SH-SY5Y (cell line): ENCODE measurements around the gene ZFP69.

Experiments used
- GATA2 ChIP-seq: IDR thresholded peaks from 2 replicates; pipeline ENCODE4 v1.6.1; 2011; ENCODE audit warnings: mild to moderate bottlenecking, low read depth, low read length
- GATA3 ChIP-seq: IDR thresholded peaks from 2 replicates; pipeline ENCODE4 v1.6.1; 2011; ENCODE audit warnings: low read depth, mild to moderate bottlenecking, low read length, moderate library complexity

Gene ZFP69

DNA sequence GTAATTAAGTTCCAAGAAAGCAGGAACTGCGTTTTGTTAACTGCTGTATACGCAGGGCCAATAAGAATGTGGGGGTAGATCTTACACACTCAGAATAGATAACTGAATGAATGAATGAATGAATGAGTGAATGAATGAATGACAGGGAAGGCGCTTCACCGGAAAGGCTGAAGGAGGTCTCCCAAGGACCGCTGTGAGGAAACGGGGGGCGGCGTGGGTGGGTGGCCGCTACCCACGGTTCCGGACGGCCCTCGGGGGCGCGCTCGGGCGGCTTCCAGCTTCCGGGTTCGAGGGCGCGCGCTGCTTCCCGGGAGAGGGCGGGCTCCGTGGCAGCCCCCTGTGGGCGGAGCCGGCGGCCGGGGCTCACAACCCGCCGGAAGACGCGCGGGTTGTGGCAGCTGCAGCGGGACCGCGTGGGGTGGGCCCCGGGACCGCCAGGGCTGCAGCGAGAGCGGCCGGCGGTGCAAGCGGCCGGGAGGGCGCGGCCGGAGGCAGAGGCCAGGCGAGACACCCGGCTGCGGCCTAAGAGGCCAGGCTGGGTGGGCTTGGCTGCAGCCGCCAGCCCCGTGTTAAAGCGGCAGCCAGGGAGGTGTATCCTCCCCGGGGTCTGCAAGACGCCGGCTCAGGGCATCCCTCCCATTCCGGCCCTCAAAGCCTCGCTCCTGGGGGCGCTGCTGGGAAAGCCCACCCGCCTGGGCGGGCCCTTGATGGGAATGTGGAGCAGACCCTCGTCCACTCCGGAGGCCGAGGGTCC is at the start of gene ZFP69:
ZFP69 (plus strand) TSS at position 367 of the 754 bp plus-strand sequence. CDS start 2,072 bp downstream, outside the sequence.
- TF ChIP-seq GATA2: no peak
- TF ChIP-seq GATA3: no peak

DNA sequence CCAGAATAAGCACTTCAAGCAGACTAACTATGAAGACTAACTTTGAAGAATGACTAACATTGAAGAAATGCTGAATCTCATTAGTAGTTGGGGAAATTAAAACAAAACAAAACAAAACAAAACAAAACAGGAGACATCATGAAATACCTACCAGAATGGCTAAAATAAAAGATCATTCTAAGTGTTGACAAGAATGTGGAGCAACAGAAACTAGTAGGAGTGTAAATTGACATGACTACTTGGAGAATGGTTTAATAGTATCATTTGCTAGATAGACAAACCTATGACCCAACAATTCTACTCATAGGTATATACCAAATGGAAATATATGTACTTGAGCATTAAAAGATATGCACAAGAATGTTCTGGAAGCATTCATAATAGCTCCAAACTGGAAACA is 45.7 kb upstream of the ZFP69 start:
- TF ChIP-seq GATA2 (no peak), GATA3 (no peak)

DNA sequence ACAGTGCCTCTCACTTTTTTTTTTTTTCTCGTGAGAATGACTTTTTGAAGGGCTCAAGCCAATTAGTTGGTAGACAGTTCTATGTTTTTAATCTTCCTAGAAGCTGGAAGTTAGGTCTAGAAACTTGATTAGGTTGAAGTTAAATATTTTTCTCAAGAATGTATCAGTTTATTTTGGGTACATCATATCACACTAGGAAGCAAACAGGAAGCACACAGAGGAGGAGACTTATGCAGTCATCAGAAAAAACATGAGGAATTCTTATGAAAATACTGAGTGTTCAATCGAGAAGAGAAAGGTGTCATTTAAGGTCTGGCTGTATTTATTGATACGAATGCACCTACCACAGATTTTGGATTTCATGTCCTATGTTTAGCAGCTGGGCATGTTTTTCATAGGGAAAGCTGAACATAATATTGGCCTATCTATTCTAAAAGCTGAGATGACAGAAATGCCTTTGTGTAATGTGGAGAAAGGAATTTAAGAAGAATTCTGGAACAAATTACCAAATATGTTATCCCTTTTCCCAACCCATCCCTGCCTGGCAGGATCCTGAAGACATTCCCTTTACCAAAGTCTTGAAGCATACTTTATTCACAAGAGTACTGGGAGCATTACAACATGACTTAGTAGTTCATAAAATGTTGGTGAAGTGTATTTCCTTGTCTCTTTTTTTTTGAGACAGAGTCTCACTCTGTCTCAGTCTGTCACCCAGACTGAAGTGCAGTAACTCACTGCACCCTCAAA is 44.3 kb upstream of the ZFP69 start:
- no peak for TF ChIP-seq GATA3
- no peak for TF ChIP-seq GATA2

DNA sequence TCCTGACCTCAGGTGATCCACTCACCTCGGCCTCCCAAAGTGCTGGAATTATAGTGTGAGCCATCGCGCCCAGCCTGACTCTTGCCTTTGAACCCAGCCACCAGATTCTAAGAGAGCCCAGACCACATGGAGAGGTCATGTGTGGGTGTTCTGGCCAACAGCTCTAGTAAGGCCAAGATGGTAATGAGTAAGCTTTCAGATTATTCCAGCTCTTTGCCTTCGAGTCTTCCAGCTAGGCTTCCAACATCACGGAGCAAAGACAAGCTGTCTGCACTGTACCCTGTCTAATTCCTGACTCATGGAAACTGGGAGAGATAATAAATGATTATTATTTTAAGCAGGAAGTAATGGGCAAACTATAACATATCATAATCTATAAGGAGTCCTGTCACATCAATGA is 41.6 kb upstream of the ZFP69 start:
- TF ChIP-seq GATA3: no peak
- no peak for TF ChIP-seq GATA2

DNA sequence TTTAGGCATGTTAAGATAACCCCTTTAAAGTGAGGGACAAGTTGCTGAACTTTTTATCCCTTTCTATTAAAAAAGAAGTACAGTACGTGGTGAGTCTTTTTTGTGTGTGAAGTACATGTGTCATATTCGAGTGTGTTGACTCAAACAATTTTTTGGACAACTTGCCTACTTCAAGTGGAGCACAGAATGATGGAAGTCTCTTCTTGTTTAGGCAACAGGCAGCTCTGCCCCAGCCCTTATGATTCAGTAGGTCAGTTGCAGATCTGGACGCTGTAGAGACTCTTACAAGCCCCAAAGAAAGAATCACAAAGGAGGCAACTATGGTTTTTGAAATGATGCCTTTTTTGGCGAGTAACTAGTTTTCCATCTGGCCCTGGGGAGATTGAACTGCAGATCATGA is 41.2 kb upstream of the ZFP69 start:
- TF ChIP-seq GATA3: no peak

DNA sequence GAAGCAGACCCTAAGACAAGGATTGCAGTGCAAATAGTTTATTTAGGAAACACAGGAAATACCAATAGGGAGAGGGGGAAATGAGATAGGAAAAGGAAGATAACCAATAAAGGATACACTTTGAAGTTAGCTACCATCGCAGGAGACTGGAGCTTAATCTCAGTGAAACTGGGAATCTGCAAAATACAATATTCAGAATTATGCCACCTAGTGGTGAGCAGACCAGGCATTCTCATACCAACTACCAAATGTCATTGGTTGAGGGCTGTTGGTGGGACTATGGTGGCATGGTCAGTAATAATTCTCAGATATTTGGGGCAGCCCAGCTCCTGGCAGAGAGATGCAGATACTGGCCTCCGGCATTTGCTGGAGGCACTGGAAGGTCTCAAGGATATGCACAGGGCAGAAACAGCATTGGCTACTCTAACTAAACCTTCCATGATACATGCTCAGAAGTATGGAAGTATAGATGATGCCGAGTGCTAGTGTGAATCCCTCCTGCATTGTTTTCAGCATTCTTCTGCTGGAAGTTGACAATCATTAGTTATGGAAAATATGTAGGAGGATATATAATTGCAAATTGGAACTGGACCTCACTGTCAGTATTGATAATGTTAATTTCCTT is 38.6 kb upstream of the ZFP69 start:
- TF ChIP-seq GATA2: no peak
- TF ChIP-seq GATA3: no peak

DNA sequence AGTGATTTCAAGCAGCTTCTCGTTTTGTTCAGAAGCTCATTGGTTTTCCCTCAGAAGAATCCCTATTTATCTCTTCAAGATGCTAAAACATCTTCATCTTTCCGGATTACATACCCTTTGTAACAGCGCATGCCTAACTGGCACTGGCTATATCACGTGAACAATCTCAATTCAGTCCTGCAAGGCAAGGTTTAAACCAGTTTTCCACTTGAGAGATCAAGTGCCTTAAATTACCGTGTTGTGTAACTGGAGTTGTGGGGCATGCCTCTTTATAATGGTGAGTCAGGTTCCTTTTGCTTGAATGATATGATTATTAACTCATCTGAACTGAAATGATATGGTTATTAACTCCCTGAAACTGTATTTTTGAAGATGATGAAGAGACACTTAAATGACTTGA is 37.8 kb upstream of the ZFP69 start:
- TF ChIP-seq GATA2 (no peak), GATA3 (no peak)

DNA sequence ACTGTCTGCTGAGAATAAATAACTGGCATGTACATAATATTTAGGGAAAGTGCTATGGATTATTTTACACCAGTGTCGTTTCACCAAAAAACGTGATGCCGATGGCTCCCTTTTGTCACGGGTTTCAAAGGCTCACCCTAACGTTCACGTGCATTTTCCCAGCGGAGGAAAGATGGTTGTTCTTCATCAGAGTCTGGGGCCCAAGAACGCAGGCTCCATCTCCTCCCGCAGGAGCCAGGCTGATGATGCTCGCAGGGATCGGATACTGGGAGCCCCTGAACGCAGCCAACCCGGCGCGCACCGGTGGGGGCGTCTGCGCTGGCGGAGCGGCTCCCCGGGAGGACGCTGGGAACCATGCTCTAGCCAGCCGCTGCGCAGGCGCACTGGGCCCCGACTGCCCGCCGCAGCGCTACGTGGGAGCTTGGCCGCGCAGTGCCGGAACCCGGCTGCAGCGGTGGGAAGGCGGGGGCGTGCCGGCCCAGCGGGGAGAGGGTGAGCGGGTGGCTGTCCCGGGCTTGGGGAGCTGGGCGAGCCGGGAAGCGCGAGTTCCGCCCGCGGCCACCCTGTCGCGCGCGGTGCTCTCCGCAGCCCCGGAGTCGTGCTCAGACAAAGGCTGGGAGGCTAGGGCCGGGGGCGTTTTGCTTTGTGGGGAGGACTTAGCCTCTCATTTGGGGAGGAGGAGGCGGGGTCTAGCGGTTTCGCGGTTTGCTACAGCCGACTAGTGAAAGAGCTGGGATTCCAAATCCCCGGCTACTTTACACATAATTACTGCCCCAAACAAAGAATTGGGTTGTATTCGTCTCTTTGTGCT is 27.2 kb upstream of the ZFP69 start, which contains the start of gene ZFP69B:
ZFP69B (plus strand) TSS at position 793 of the 811 bp plus-strand sequence. CDS start 486 bp downstream, outside the sequence.
- TF ChIP-seq GATA3 (no peak), GATA2 (no peak)

DNA sequence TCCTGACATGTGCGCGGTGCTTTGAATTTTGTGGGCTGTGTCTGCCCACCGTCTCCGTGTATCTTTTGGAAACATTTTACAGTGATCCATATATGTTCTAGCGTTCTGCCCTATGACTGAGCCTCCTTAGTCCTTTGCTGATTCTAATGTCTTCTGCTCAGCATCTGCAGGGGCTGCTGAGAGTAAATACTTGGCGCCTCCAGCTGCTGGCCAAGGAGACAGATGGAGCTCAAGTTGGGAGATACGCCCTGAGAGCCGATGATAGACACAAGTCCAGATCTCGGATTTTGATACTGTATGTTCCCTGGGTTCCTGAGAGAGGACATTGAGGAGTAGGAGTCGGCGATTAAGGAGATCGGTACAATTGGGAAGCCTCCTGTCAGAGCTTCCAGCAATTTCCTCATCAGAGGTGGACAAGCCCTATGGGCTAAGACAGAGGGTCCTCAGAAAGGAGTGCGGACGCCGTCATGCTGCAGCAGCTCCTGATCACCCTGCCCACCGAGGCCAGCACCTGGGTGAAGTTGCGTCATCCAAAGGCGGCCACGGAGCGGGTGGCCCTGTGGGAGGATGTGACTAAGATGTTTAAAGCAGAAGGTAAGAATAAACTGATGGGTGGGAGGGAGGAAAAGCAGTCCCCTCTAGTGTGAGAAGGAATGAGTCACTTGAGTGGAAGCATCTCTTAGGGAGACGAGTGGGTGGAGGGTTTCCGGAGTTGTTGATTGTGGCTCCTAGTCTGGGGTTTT is 26.4 kb upstream of the ZFP69 start:
- TF ChIP-seq GATA2 (no peak), GATA3 (no peak)

DNA sequence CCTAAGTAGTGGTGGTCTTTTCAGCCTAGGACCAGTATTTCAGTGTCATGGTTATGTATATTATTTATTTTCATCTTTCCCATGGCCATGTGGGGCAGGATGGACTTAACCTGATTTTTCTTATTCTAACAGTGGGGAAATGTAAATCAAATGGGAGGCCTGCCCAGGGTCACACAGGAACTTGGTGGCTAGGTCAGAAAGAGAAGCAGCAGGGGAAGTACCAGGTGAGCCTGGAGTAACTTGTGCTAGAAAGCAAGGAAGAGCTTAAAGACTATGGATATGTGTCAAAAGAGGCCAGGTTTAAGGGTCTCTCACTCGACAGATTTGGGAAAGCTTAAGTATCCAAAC is 25.9 kb upstream of the ZFP69 start:
- TF ChIP-seq GATA3 (no peak), GATA2 (no peak)

DNA sequence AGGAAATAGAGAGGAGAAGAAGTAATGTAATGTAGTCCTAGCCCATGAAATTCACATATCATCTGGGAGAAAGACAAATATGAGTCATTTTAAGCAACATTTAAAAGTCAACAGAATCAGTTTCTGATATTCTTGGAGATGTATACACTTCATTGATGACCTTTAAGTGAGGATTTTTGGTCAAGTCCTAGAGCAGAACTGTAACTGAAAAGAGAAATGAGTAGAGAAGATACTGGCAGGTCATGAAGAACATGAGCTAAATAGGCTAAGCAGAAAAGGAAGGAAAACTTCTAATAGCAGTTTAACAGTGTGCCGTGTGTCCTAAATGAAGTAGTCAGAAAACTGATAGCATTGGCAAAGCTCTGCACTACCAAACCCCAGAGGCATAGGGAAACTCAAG is 22.2 kb upstream of the ZFP69 start:
- TF ChIP-seq GATA3 (no peak), GATA2 (no peak)

DNA sequence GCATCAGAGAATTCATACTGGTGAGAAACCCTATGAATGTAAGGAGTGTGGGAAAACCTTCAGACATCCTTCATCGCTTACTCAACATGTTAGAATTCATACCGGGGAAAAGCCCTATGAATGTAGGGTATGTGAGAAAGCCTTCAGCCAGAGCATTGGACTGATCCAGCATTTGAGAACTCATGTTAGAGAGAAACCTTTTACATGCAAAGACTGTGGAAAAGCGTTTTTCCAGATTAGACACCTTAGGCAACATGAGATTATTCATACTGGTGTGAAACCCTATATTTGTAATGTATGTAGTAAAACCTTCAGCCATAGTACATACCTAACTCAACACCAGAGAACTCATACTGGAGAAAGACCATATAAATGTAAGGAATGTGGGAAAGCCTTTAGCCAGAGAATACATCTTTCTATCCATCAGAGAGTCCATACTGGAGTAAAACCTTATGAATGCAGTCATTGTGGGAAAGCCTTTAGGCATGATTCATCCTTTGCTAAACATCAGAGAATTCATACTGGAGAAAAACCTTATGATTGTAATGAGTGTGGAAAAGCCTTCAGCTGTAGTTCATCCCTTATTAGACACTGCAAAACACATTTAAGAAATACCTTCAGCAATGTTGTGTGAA is 14.0 kb upstream of the ZFP69 start:
- no peak for TF ChIP-seq GATA2
- TF ChIP-seq GATA3: no peak

DNA sequence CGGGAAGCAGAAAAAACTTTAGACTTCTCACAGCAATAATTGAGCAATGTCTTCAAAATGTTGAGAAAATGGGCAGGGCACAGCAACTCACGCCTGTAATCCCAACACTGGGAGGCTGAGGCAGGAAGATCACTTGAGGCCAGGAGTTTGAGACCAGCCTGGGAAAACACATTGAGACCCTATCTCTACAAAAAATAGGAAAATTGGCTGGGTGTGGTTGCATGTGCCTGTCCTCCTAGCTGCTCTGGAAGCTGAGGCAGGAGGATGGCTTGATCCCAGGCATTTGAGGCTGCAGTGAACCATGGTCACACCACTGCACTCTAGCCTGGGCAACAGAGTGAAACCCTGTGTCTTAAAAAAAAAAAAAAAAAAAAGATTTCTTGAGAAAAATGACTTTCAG is 7.8 kb upstream of the ZFP69 start:
- TF ChIP-seq GATA3 (no peak), GATA2 (no peak)
